ENCODE results near the gene DOC2B.

The DOC2B gene

DNA sequence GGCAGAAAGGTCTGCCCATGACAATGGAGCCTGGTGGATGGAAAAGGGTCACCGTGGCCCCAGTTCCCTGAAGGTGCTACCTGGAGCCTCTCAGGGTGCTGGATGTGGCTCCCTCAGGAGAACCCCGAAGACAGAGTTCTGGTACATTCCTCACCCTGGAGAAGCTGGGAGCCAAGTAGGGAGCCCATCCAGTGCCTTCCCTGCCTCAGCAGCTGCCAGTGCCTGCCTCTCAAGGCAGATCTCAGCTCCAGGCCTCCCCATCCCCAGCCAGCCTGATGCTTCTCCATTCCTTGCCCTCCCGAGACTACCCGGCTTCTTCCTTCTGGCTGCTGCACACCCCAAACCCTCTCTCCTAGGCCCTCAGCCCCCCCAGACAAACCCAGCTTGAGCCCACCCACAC is 23.5 kb downstream of the DOC2B start:
- H3K9me3 ChIP-seq = no peaks in the 10 kb centered on the region
- TF ChIP-seq, protein P1, sequence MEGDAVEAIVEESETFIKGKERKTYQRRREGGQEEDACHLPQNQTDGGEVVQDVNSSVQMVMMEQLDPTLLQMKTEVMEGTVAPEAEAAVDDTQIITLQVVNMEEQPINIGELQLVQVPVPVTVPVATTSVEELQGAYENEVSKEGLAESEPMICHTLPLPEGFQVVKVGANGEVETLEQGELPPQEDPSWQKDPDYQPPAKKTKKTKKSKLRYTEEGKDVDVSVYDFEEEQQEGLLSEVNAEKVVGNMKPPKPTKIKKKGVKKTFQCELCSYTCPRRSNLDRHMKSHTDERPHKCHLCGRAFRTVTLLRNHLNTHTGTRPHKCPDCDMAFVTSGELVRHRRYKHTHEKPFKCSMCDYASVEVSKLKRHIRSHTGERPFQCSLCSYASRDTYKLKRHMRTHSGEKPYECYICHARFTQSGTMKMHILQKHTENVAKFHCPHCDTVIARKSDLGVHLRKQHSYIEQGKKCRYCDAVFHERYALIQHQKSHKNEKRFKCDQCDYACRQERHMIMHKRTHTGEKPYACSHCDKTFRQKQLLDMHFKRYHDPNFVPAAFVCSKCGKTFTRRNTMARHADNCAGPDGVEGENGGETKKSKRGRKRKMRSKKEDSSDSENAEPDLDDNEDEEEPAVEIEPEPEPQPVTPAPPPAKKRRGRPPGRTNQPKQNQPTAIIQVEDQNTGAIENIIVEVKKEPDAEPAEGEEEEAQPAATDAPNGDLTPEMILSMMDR (IDR thresholded peaks at IDR 0.05) = no peak
- no peaks in the 10 kb centered on the region for H3K36me3 ChIP-seq
- no peaks in the 10 kb centered on the region for H3K4me1 ChIP-seq
- DNase-seq = no peak
- H3K27ac ChIP-seq = no peak overlapping the region
- intact Hi-C loops (cut with DNase I; ENCODE audit: low total_unique reads) = no loop called here
- H3K4me3 ChIP-seq = no peak overlapping the region
- H3K27me3 ChIP-seq = peaks cover 0 to 19% of the 10 kb centered on the region in 2 donors

DNA sequence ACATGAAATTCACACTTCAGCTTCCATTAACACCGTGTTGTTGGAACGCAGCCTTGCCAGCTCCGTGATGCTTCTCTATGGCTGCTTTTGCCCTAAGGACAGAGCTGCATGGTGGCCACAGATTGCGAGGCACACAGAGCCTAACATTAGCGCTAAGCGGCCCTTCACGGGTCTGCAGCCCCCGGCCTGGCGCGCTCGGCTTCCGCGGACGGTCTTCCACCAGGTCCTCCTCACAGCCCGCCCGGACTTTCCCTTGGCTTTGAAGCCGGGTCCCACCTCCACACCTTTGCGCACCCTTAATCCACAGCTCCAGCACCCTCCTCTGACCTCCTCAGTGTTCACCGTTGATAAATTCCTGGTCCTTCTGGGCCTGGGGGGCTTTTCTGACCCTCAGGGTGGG is 24.5 kb downstream of the DOC2B start:
- intact Hi-C loops (cut with DNase I; ENCODE audit: low total_unique reads) = no loop called here
- Histone ChIP-seq H3K27ac (no peak overlapping the region), H3K4me1 (no peaks in the 10 kb centered on the region), H3K9me3 (no peaks in the 10 kb centered on the region), H3K27me3 (peaks cover 0 to 22% of the 10 kb centered on the region in 2 donors), H3K4me3 (no peak overlapping the region), H3K36me3 (no peaks in the 10 kb centered on the region)
- no peak for DNase-seq
- TF ChIP-seq, protein P1 (IDR thresholded peaks at IDR 0.05) = no peak

DNA sequence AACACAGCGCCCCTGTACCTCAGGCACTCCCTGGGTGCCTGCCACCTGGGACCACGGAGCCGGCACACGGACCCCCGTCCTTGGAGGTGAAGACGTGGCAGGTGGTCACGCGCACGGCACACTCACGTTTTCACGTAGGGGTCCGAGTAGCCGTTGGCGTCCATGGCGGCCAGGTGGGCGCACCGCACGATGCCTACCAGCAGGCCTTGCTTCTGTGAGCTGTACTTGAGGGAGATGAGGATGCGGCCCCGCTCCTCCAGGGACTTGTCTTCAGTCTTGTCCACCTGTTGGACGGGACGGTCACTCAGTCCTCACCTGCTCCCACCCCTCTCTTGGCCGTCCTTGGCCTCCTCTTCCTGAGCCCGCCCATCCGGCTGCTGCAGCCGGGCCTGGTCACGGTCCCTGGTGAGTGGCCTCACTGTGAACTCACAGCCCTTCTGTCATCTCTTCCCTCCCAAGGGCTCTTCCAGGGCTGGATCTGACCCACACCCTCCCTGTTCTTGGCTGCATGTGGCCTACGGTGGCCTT is 25.3 kb downstream of the DOC2B start:
- TF ChIP-seq, protein P1 (IDR thresholded peaks at IDR 0.05) = no peak
- intact Hi-C loops (cut with DNase I; ENCODE audit: low total_unique reads) = no loop called here
- Histone ChIP-seq H3K4me3 (no peak overlapping the region), H3K9me3 (no peaks in the 10 kb centered on the region), H3K36me3 (no peaks in the 10 kb centered on the region), H3K27me3 (peaks cover 0 to 25% of the 10 kb centered on the region in 2 donors), H3K27ac (no peak overlapping the region), H3K4me1 (no peaks in the 10 kb centered on the region)
- no peak for DNase-seq

DNA sequence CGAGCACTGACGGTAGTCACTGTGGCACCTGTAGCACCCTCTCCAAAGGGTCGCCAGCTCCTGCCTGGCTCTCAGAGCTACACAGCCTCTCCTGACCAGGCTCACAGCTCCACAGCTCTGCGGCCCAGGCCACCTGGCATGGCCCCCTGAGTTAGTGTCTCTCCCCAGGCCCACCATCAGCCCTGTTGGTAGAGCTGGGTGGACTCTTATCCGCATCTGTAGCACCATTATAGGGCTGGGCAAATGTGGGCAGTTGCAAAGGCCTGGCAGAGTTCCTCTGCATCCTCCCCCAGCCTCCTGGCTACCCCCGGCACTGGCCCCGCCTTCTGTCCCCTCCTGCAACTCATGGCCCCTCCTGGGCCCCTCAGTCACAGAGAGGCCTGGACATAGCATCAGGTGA is 25.9 kb downstream of the DOC2B start:
- intact Hi-C loops (cut with DNase I; ENCODE audit: low total_unique reads) = no loop called here
- Histone ChIP-seq H3K4me3 (no peak overlapping the region), H3K36me3 (no peaks in the 10 kb centered on the region), H3K4me1 (no peaks in the 10 kb centered on the region), H3K27me3 (peaks cover 0 to 25% of the 10 kb centered on the region in 2 donors), H3K9me3 (no peaks in the 10 kb centered on the region), H3K27ac (no peak overlapping the region)
- no peak for DNase-seq
- TF ChIP-seq, protein P1 (IDR thresholded peaks at IDR 0.05) = no peak

DNA sequence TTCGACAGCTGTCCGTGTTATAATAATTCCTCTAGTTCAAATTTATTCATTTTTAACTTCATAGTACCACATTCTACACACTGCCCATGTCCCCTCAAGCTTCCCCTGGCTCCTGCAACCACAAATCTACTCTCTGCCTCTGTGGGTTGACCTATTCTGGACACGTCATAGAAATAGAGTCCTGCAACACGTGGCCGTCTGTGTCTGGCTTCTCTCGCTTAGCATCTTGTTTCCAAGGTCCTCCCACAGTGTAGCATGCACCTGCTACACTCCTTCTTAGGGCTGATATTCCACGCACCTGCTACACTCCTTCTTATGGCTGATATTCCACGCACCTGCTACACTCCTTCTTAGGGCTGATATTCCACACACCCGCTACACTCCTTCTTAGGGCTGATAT is 27.6 kb downstream of the DOC2B start:
- no peaks in the 10 kb centered on the region for H3K4me1 ChIP-seq
- H3K27ac ChIP-seq = no peak overlapping the region
- no peak for DNase-seq
- H3K36me3 ChIP-seq = no peaks in the 10 kb centered on the region
- intact Hi-C loops (cut with DNase I; ENCODE audit: low total_unique reads) = no loop called here
- H3K27me3 ChIP-seq = peaks cover 0 to 30% of the 10 kb centered on the region in 2 donors
- no peak overlapping the region for H3K4me3 ChIP-seq
- H3K9me3 ChIP-seq = no peaks in the 10 kb centered on the region
- TF ChIP-seq, protein P1 (IDR thresholded peaks at IDR 0.05) = no peak
